T1000 (cell line): ENCODE results near the gene RASAL2.

Source experiments
- DNase-seq: peaks from one replicate; lab custom pipeline; 2025; ENCODE audit warnings: mixed read lengths; lab: John Stamatoyannopoulos, UW

The RASAL2 gene

GRCh38 chr1:178513278-178513983 is 419.5 kb downstream of the RASAL2 start:
- DNase-seq, result no peak

DNA sequence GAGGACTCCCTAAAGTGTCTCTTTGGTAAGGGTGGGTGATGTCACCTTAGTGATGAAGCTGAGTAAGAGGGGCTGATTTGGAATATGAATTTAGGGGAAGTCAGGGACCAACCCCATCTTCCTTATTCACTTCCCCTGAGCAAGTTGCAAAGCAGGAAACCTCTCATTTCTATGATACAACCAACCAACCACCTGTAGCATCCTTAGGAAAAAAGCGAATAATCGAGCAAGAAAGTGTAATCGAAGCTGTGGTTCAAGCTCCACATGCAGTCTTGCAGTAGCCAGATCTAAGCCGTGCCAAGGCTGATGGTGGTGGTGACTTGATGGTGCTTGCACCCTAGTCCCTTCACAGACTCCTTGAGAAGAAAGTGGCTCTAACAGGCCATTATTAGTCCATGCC is 422.2 kb downstream of the RASAL2 start:
- no peak for DNase-seq

- DNase-seq, result no peak
Measured at GRCh38 chr1:178518894-178519293, 425.0 kb downstream of the RASAL2 start.

GRCh38 chr1:178520803-178521202 is 426.9 kb downstream of the RASAL2 start:
- no peak for DNase-seq

DNA sequence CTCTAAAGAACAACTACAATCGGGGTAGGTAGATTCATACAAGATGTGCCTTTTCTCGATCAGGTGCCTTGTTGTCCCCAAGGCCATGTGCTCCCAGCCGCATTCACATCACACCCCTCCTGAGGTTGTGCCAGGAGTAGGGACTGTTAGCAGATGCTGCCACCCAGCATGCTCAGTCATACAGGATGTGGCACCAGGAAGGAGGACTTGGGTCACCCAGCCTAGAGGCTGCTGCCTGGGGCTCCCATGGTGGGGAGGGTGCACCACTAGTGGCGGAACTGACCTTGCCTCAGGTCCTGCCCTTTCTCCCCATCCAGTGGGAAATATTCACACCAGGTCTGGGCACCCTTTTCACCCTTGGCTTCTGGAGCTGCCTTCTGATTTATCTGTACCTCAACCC is 427.3 kb downstream of the RASAL2 start:
- DNase-seq, result no peak

GRCh38 chr1:178527117-178527516 is 433.2 kb downstream of the RASAL2 start:
- DNase-seq, result no peak

GRCh38 chr1:178528228-178528952 is 434.5 kb downstream of the RASAL2 start:
- DNase-seq, result no peak

GRCh38 chr1:178528953-178529335 is 435.0 kb downstream of the RASAL2 start:
- no peak for DNase-seq

DNA sequence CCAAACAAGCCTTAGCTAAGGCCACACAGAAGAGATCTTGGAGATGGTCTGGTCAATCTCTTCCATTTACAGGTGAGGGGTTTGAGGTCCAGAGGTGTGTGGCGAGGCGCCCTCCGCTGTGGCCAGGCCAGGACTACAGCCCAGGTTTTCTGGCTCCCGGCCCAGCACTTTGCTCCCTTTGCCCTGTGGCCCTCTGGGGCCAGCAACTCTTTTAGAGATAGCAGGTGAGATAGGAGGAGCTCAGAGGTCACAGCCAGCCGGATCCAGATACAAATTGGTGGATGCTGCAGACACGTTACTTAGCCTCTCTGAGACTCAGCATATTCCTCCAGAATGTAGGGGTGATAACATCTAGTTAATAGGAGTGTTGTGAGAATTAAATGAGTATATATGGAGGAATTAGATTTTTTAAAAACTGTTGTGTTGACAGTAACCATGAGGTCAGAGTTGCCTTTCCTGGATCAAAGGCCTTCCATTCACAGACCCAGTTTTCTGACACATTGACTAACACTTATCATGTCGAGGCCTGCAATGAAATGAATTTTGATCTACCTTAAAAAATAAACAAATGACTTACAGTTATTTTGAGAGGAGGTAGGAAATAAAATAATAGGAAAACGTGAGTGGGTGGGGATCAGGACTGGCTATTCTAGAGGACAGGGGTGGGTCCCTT is 435.6 kb downstream of the RASAL2 start:
- DNase-seq, result no peak

- peak; percentile 73 for DNase-seq
Measured at GRCh38 chr1:178530037-178530402, 436.1 kb downstream of the RASAL2 start.

DNA sequence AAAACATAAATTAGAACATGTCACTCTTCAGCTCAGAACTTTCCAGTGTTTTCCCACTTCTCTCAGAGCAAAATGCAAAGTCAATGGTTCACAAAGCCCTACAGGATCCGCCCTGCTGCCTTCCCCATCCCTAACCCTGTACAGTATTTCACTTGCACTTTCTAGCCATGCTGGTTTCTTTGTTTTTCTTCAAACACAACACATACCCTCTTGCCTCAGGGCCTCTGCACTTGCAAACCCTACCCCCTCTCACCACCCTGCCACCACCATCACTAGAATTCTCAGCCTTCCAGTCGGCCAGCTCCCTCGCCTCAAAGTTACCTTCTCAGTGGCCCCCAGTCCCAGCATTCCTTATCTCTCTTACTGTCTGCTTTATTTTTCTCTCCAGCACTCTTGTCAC is 436.6 kb downstream of the RASAL2 start:
- no peak for DNase-seq

GRCh38 chr1:178531887-178532286 is 438.0 kb downstream of the RASAL2 start:
- DNase-seq, result no peak

GRCh38 chr1:178532392-178532791 is 438.5 kb downstream of the RASAL2 start:
- peak; percentile 75 for DNase-seq

DNA sequence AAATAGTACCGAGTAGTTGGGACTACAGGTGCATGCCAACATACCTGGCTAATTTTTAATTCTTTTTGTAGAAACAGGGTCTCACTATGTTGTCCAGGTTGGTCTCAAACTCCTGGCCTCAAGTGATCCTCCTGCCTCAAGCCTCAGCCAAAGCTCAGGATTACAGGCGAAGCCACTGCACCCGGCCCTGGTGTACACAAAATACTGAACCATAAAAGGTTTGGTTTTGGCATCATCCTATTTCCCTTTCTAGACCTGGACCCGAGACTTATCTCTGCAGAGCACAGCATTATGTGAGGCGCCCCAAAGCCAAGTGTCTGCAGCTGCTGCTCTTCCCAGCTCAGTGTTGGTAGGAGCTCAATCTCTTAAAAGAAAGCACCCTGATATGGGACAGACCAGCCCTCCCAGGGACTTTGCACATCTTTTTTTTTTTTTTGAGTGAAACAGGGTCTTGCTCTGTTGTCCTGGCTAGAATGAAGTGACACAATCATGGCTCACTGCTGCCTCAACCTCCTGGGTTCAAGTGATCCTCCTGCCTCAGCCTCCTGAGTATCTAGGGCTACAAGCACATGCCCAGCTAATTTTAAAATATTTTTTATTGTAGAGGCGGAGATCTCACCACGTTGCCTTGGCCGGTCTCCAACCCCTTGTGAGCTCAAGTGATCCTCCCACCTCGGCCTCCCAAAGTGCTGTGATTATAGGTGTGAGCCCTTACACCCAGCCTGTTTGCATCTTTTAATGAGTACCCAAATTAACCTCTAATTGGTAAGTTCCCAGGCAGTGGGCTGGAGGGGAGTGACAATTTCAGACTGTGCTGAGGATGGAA is 439.4 kb downstream of the RASAL2 start:
- DNase-seq, result no peak
